Vagina (tissue), 2 donors: ENCODE data around the gene RNASE8. TPM values are rescaled to one million over a fixed set of nuclear protein-coding genes. Genes with fewer than 3 reads are reported as not detected.

Experiments
- DNase-seq, 2 donors: peaks; one replicate each; pipeline ENCODE4 v3.0.0-alpha.2; 2017; ENCODE audit errors: extremely low spot score in 2 of 2
- H3K27ac ChIP-seq: fragments of 200-600 bp; sonication (generic); one replicate; pipeline ENCODE4 v1.5.1; 2019
- H3K27me3 ChIP-seq: fragments of 200-600 bp; sonication (generic); one replicate; pipeline ENCODE4 v1.5.1; 2019
- H3K36me3 ChIP-seq, 2 donors: fragments of 200-600 bp; sonication (generic); one replicate each; pipeline ENCODE4 v1.5.1; 2017 to 2019
- H3K4me1 ChIP-seq: fragments of 200-600 bp; sonication (generic); one replicate; pipeline ENCODE4 v1.5.1; 2019
- H3K4me3 ChIP-seq, 2 donors: fragments of 200-600 bp; sonication (generic); 1 replicate in 1 of 2; 2 replicates in 1 of 2; pipeline ENCODE4 v1.5.1; 2016 to 2019
- H3K9me3 ChIP-seq: fragments of 200-600 bp; sonication (generic); one replicate; pipeline ENCODE4 v1.5.1; 2019
- POLR2A ChIP-seq, 2 donors: fragments of 450-650 bp; IDR thresholded peaks; one replicate each; pipeline ENCODE4 v1.6.1; 2017; ENCODE audit warnings: antibody characterized with exemption in 2 of 2, mild to moderate bottlenecking in 2 of 2, moderate library complexity in 2 of 2
- POLR2AphosphoS5 ChIP-seq, 2 donors: sonication (generic); formaldehyde crosslinking; IDR thresholded peaks; one replicate each; pipeline ENCODE4 v1.9.0; 2017; ENCODE audit warnings: antibody characterized with exemption in 2 of 2, mild to moderate bottlenecking in 2 of 2, low read depth in 1 of 2; ENCODE audit not compliant: insufficient read depth in 1 of 2
- intact Hi-C: fragments of 100-400 bp; cut with DNase I; formaldehyde crosslinking; loops from one replicate; pipeline ENCODE4 v1.15.1; 2023
- total RNA-seq: library from RNA; depleted of rRNA; stranded (reverse); fragments of >200 nt; gene quantifications from one replicate; pipeline ENCODE4 v1.2.3, GENCODE V29; 2016
- TF ChIP-seq, protein P1 (sequence below), 3 experiments: fragments of 450-650 bp in 2 of 3; fragments of 200-600 bp in 1 of 3; sonication (generic) in 1 of 3; IDR thresholded peaks; one replicate each; pipeline ENCODE4 v1.5.1; 2017 to 2019; ENCODE audit warnings: antibody characterized with exemption in 3 of 3, mild to moderate bottlenecking in 2 of 3, moderate library complexity in 2 of 3

The RNASE8 gene
- total RNA-seq, 1 donor from 2014 or later, result not detected

DNA sequence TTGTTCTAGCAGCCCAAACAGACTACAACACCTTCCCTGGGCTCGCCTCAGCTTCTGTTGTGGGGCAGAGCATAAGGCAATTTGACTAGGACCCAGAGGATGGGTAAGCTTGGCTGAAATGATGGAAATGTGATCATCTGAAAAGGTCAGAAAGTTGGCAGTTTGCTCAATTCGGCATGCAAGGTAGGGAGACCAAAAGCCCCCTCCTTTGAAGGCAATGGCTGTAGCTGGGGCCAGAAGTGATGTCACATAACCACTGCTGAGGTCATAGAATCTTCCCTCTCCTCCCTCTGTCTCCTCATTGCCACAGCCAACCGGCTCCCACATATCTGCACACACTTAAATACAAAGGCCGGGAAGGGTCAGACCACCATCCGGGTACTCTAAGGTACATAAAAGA lies 27.7 kb upstream of the RNASE8 start, which contains the start of gene TPPP2:
TSS of gene TPPP2 (plus strand) at position 301 of the 400 bp plus-strand sequence. CDS start 365 bp downstream, outside the sequence.
- Histone ChIP-seq H3K27ac (no peak within 1 kb of the TSS), H3K36me3 (no peaks in the 10 kb centered on the region), H3K27me3 (no peaks in the 10 kb centered on the region), H3K9me3 (no peaks in the 10 kb centered on the region), H3K4me1 (peaks cover 35% of the 10 kb centered on the region), H3K4me3 (no peak within 1 kb of the TSS)
- intact Hi-C loops, result loop anchor here (5.0 kb wide), 1 partner anchor 72 kb away; the partner anchor contains the start of gene TMEM253
- TF ChIP-seq POLR2AphosphoS5 (IDR thresholded peaks at IDR 0.05; ENCODE audit: insufficient read depth in 1 of 2, low read depth in 1 of 2) (no peak), POLR2A (IDR thresholded peaks at IDR 0.05) (no peak)
- TF ChIP-seq, protein P1, sequence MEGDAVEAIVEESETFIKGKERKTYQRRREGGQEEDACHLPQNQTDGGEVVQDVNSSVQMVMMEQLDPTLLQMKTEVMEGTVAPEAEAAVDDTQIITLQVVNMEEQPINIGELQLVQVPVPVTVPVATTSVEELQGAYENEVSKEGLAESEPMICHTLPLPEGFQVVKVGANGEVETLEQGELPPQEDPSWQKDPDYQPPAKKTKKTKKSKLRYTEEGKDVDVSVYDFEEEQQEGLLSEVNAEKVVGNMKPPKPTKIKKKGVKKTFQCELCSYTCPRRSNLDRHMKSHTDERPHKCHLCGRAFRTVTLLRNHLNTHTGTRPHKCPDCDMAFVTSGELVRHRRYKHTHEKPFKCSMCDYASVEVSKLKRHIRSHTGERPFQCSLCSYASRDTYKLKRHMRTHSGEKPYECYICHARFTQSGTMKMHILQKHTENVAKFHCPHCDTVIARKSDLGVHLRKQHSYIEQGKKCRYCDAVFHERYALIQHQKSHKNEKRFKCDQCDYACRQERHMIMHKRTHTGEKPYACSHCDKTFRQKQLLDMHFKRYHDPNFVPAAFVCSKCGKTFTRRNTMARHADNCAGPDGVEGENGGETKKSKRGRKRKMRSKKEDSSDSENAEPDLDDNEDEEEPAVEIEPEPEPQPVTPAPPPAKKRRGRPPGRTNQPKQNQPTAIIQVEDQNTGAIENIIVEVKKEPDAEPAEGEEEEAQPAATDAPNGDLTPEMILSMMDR (IDR thresholded peaks at IDR 0.05), result no peak
- DNase-seq, result peak in 1 of 2 donors; percentile 16

DNA sequence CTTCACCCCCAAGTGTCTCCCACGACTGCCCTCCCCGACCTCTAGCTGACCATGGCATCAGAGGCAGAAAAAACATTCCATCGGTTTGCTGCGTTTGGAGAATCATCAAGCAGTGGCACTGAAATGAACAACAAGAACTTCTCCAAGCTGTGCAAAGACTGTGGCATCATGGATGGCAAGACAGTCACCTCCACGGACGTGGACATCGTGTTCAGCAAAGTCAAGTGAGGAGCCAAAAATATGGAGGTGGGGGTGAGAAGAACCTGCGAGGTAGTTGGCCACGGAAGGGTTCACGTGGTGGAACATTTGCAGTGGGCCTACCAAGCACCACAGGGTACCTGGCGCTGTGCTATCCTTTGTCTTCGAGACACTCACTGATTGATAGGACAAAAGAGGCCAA lies 27.1 kb upstream of the RNASE8 start:
- H3K4me3 ChIP-seq, result no peak overlapping the region
- H3K27ac ChIP-seq, result no peak overlapping the region
- no peaks in the 10 kb centered on the region for H3K27me3 ChIP-seq
- no peaks in the 10 kb centered on the region for H3K9me3 ChIP-seq
- TF ChIP-seq POLR2A (IDR thresholded peaks at IDR 0.05) (no peak), POLR2AphosphoS5 (IDR thresholded peaks at IDR 0.05; ENCODE audit: insufficient read depth in 1 of 2, low read depth in 1 of 2) (no peak)
- TF ChIP-seq, protein P1 (IDR thresholded peaks at IDR 0.05), result no peak
- H3K36me3 ChIP-seq, result no peaks in the 10 kb centered on the region
- H3K4me1 ChIP-seq, result peaks cover 34% of the 10 kb centered on the region
- DNase-seq, result no peak
- intact Hi-C loops, result no loop called here

DNA sequence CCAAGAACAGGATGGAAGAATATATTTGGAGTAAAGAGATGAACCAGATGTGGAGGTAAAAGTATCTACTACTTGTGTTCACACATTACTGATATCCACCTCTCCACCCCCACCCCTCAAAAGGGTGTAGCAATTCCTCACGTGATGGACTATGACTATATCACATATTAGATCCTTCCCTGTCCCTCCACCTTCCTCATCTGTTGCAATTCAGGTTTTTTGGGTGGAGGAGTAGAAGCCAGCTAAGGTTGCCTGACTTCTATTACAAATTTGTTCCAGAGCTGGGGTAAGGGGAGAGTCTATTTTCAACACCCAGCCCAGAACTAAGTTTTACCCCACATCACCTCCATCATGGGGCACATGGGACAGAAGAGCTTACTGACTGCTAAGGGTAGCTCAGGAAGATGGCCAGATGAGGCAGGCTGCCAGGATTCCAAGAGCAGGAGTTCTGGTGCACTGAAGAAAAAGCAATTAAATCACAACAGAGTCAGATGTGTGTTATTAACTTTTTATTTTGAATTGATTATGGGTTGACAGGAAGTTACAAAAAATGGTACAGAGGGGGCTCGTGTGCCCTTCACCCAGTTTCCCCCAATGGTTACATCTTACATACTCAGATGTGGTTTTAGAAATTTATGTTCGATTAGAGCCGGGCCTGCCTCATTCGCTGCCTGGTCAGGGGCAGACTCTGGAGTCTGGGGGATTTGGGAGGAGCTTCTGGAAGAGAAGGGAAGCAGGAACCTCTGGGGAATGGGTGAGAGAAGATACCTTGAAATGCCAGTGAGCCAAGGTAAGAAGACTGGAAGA lies 25.1 kb upstream of the RNASE8 start:
- Histone ChIP-seq H3K4me3 (no peak overlapping the region), H3K27ac (no peak overlapping the region), H3K27me3 (no peaks in the 10 kb centered on the region), H3K9me3 (no peaks in the 10 kb centered on the region), H3K4me1 (peaks cover 14% of the 10 kb centered on the region), H3K36me3 (no peaks in the 10 kb centered on the region)
- no peak for DNase-seq
- intact Hi-C loops, result no loop called here
- no peak for TF ChIP-seq POLR2A (IDR thresholded peaks at IDR 0.05)
- TF ChIP-seq, protein P1 (IDR thresholded peaks at IDR 0.05), result no peak
- TF ChIP-seq POLR2AphosphoS5 (IDR thresholded peaks at IDR 0.05; ENCODE audit: insufficient read depth in 1 of 2, low read depth in 1 of 2), result no peak

DNA sequence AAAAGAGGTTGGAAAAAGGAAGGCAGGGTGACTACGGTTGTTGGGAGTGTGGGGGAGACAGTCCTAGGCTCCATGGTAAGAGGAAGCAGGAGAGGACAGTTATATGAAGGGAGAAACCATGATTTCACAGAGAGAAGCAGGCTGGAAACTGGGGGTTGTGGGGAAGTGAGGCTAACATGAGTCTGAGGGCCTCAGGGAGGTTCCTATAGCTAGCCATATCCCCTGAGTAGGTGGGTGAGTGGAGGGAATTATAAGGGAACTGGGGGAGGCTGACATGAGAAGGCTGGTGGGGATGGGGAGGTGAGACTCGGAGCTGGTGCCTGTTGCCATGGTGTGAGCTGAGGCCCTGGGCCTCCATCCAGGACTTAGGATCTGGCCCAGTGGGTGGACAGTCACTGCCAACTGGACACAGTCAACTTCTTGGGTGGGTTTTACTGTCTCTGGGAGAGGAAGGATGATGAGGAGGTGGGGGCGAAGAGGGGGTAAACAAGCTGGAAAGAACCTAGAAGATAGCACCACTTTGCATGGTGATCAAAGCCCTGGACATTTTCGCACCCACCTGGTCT lies 24.4 kb upstream of the RNASE8 start:
- Histone ChIP-seq H3K27ac (no peak overlapping the region), H3K36me3 (no peaks in the 10 kb centered on the region), H3K4me3 (no peak overlapping the region), H3K27me3 (no peaks in the 10 kb centered on the region), H3K9me3 (no peaks in the 10 kb centered on the region), H3K4me1 (peaks cover 20% of the 10 kb centered on the region)
- TF ChIP-seq, protein P1 (IDR thresholded peaks at IDR 0.05), result no peak
- no peak for DNase-seq
- intact Hi-C loops, result no loop called here

DNA sequence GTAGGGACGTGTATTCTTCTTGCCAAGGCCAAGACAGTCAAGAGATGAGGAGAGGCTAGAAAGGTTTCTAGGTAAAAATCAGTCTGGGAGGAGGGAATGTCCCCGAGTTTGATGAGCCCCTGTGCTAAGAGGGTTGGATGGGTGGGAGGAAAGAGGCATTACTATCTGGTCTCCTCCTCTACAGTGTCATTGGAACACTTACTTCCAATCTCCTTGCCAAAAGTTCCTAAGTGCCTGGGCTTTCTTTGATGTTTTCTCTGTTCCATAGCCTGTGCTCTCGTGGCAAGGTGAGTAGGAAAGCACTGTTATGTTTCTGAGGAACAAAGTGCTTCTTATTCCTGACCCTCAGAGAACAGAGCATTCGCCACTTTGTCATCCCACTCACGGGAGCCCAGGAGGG lies 22.9 kb upstream of the RNASE8 start, which contains the start of gene RNASE13:
TSS of gene RNASE13 (minus strand) at position 101 of the 400 bp plus-strand sequence. CDS start 519 bp downstream, outside the sequence.
- no peaks in the 10 kb centered on the region for H3K36me3 ChIP-seq
- intact Hi-C loops, result no loop called here
- no peaks in the 10 kb centered on the region for H3K27me3 ChIP-seq
- no peak within 1 kb of the TSS for H3K4me3 ChIP-seq
- H3K4me1 ChIP-seq, result peaks cover 34% of the 10 kb centered on the region
- H3K27ac ChIP-seq, result no peak within 1 kb of the TSS
- DNase-seq, result no peak
- TF ChIP-seq POLR2AphosphoS5 (IDR thresholded peaks at IDR 0.05; ENCODE audit: insufficient read depth in 1 of 2, low read depth in 1 of 2) (no peak), POLR2A (IDR thresholded peaks at IDR 0.05) (no peak)
- TF ChIP-seq, protein P1 (IDR thresholded peaks at IDR 0.05), result no peak
- no peaks in the 10 kb centered on the region for H3K9me3 ChIP-seq
